ENCODE measurements around the gene FAT3. TPM values are rescaled to one million over a fixed set of nuclear protein-coding genes. Genes with fewer than 3 reads are reported as not detected.

The FAT3 gene
- total RNA-seq, 1 experiment from 2014 or later = not detected

- no peak overlapping the region for H2AFZ ChIP-seq (ENCODE audit: low read length)
- no peaks in the 10 kb centered on the region for H3F3A ChIP-seq (ENCODE audit: low read length, unreplicated experiment)
- H3K4me1 ChIP-seq (ENCODE audit: insufficient read depth, low read length) = no peaks in the 10 kb centered on the region
- TF ChIP-seq EZH2phosphoT487 (IDR thresholded peaks at IDR 0.05; ENCODE audit: borderline replicate concordance, low read length) (no peak), EZH2 (IDR thresholded peaks at IDR 0.05; ENCODE audit: low read length, unreplicated experiment) (no peak), CTCF (conservative IDR thresholded peaks at IDR 0.05; ENCODE audit: low read depth, low read length) (no peak)
- H3K36me3 ChIP-seq (ENCODE audit: low read depth, low read length) = no peaks in the 10 kb centered on the region
- no peak overlapping the region for H3K4me3 ChIP-seq (ENCODE audit: low read length)
- DNase-seq (no peak), ATAC-seq (no peak)
- no peak overlapping the region for H3K4me2 ChIP-seq (ENCODE audit: low read length)
- BruUV-seq (replicated peaks) = no TSS peak
- no peak overlapping the region for H3K27ac ChIP-seq (ENCODE audit: low read length)
- H3K9me2 ChIP-seq (replicated peaks; ENCODE audit: low read length) = no peaks in the 10 kb centered on the region
- H3K27me3 ChIP-seq (ENCODE audit: low read length) = no peaks in the 10 kb centered on the region
- H3K79me2 ChIP-seq (ENCODE audit: low read length) = no peaks in the 10 kb centered on the region
- ChIA-PET POLR2A (ENCODE audit: unreplicated experiment) (no interaction called here), CTCF (no interaction called here)
- no peaks in the 10 kb centered on the region for H4K20me1 ChIP-seq (ENCODE audit: low read length)
- intact Hi-C loops (cut with micrococcal nuclease) = no loop called here
- H3K9ac ChIP-seq (ENCODE audit: low read length) = no peak overlapping the region
- 0 out of 2 replicates have a peak, but pooled peaks cover 4% of the 10 kb centered on the region for H3K9me3 ChIP-seq (ENCODE audit: low read length)
These were observed 29.3 kb downstream of the FAT3 start for GRCh38 chr11:92253945-92254344.

GRCh38 chr11:92257536-92257935 lies 32.9 kb downstream of the FAT3 start:
- CTCF ChIA-PET = no interaction called here
- no peak for ATAC-seq
- H3K79me2 ChIP-seq (ENCODE audit: low read length) = no peaks in the 10 kb centered on the region

More at GRCh38 chr11:92257536-92257935, 32.9 kb downstream of the FAT3 start:
- no peaks in the 10 kb centered on the region for H3K36me3 ChIP-seq (ENCODE audit: low read depth, low read length)
- no peak overlapping the region for H3K4me2 ChIP-seq (ENCODE audit: low read length)
- no peaks in the 10 kb centered on the region for H3F3A ChIP-seq (ENCODE audit: low read length, unreplicated experiment)
- no peaks in the 10 kb centered on the region for H3K9me3 ChIP-seq (ENCODE audit: low read length)
- POLR2A ChIA-PET (ENCODE audit: unreplicated experiment) = no interaction called here
- no peaks in the 10 kb centered on the region for H3K4me1 ChIP-seq (ENCODE audit: insufficient read depth, low read length)
- no peak for DNase-seq
- no peaks in the 10 kb centered on the region for H3K9me2 ChIP-seq (replicated peaks; ENCODE audit: low read length)
- TF ChIP-seq EZH2 (IDR thresholded peaks at IDR 0.05; ENCODE audit: low read length, unreplicated experiment) (no peak), EZH2phosphoT487 (IDR thresholded peaks at IDR 0.05; ENCODE audit: borderline replicate concordance, low read length) (no peak), CTCF (conservative IDR thresholded peaks at IDR 0.05; ENCODE audit: low read depth, low read length) (no peak)
- no peaks in the 10 kb centered on the region for H3K27me3 ChIP-seq (ENCODE audit: low read length)
- H4K20me1 ChIP-seq (ENCODE audit: low read length) = no peaks in the 10 kb centered on the region
- intact Hi-C loops (cut with micrococcal nuclease) = no loop called here
- no peak overlapping the region for H2AFZ ChIP-seq (ENCODE audit: low read length)
- no peak overlapping the region for H3K9ac ChIP-seq (ENCODE audit: low read length)
- no peak overlapping the region for H3K27ac ChIP-seq (ENCODE audit: low read length)
- no peak overlapping the region for H3K4me3 ChIP-seq (ENCODE audit: low read length)
- no TSS peak for BruUV-seq (replicated peaks)
